ENCODE data around the gene CHRDL2.

- TF ChIP-seq CTCF (IDR thresholded peaks at IDR 0.05) (no peak), POLR2A (IDR thresholded peaks at IDR 0.05) (no peak)
These were observed 45.3 kb upstream of the CHRDL2 start for GRCh38 chr11:74776546-74776945.

Measured in breast epithelium (tissue), 3 donors.